ENCODE measurements around the gene GPR15LG.
A peak's percentile ranks its signal among the peaks of the same experiment; 100 is the strongest.

- TF ChIP-seq, protein P1, sequence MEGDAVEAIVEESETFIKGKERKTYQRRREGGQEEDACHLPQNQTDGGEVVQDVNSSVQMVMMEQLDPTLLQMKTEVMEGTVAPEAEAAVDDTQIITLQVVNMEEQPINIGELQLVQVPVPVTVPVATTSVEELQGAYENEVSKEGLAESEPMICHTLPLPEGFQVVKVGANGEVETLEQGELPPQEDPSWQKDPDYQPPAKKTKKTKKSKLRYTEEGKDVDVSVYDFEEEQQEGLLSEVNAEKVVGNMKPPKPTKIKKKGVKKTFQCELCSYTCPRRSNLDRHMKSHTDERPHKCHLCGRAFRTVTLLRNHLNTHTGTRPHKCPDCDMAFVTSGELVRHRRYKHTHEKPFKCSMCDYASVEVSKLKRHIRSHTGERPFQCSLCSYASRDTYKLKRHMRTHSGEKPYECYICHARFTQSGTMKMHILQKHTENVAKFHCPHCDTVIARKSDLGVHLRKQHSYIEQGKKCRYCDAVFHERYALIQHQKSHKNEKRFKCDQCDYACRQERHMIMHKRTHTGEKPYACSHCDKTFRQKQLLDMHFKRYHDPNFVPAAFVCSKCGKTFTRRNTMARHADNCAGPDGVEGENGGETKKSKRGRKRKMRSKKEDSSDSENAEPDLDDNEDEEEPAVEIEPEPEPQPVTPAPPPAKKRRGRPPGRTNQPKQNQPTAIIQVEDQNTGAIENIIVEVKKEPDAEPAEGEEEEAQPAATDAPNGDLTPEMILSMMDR (IDR thresholded peaks at IDR 0.05): no peak
- TF ChIP-seq POLR2AphosphoS5 (IDR thresholded peaks at IDR 0.05) (peak in 1 of 3 donors; percentile 18), POLR2A (IDR thresholded peaks at IDR 0.05) (peak; percentile 38), EP300 (IDR thresholded peaks at IDR 0.05; ENCODE audit: low read depth) (no peak)
Measured at GRCh38 chr10:84172467-84173356, 889 bp upstream of the GPR15LG start.
